ENCODE results near the gene DCST2. TPM values are rescaled to one million over a fixed set of nuclear protein-coding genes. Genes with fewer than 3 reads are reported as not detected.

DCST2 gene
- polyA plus RNA-seq, 2 of the 4 experiments (the other 2 are of a cell fraction) = 0.23 to 1.0 TPM

DNA sequence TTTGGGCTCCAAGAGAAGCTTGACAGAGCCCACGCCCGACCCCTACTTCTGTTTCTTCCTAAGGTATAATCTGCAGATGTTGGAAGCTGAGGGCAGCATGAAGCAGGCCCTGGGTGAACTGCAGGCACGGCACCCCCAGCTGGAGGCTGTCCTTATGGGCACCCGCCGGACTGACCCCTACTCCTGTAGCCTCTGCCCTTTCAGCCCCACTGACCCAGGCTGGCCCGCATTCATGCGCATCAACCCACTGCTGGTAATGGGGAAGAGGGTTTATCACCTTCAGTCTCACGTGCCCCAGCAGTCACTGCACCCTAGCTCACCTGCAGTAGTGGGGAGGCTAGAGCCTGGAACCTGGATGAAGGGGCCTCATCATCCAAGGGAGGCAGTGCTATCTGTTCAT, 43.3 kb downstream of the DCST2 start (continued):
- TF ChIP-seq TFCP2L1 (CRISPR knock-in tag; IDR thresholded peaks at IDR 0.05) = no peak
- TF ChIP-seq, protein P1, sequence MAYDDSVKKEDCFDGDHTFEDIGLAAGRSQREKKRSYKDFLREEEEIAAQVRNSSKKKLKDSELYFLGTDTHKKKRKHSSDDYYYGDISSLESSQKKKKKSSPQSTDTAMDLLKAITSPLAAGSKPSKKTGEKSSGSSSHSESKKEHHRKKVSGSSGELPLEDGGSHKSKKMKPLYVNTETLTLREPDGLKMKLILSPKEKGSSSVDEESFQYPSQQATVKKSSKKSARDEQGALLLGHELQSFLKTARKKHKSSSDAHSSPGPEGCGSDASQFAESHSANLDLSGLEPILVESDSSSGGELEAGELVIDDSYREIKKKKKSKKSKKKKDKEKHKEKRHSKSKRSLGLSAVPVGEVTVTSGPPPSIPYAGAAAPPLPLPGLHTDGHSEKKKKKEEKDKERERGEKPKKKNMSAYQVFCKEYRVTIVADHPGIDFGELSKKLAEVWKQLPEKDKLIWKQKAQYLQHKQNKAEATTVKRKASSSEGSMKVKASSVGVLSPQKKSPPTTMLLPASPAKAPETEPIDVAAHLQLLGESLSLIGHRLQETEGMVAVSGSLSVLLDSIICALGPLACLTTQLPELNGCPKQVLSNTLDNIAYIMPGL (CRISPR knock-in tag; IDR thresholded peaks at IDR 0.05; ENCODE audit: borderline replicate concordance) = no peak
- TF ChIP-seq MYC (IDR thresholded peaks at IDR 0.05; ENCODE audit: borderline replicate concordance, low read length) = no peak
- TF ChIP-seq, protein P2, sequence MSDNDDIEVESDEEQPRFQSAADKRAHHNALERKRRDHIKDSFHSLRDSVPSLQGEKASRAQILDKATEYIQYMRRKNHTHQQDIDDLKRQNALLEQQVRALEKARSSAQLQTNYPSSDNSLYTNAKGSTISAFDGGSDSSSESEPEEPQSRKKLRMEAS (IDR thresholded peaks at IDR 0.05) = no peak
- TF ChIP-seq BHLHE40 (IDR thresholded peaks at IDR 0.05; ENCODE audit: low read depth, low read length) = no peak
- TF ChIP-seq ZC3H11A (IDR thresholded peaks at IDR 0.05) = no peak

DNA sequence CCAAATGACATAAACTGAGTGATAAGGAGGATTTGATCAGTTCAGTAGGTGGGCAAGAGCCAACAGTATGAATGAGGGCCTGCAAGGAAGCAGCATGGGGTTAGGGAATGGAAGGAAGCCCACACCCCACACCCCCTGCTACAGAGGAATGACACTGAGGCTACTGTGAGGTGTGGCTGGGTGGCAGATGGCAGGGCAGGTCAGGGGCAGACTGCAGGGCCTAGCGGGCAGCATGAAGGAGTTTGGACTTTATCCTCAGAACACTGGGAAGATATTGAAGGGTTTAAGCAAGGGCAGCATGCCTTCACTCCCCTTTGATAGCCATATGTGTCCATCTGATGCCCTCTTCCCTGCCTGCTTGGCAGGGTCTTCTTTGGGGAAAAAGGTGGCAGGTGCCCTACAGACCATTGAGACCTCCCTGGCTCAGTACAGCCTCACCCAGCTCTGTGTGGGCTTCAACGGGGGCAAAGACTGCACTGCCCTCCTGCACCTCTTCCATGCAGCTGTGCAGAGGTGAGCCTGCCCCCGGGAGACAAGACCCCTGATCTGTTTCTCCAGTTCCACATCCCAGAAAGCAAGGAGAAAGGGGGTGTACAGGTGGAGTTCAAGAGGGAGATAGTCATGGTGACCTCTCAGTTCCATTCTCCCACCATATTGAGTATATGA, 44.3 kb downstream of the DCST2 start:
- ATAC-seq (no peak), FAIRE-seq (no peak), DNase-seq (ENCODE audit: low read depth in 1 of 2, low spot score in 1 of 2) (no peak)
- H3K4me1 ChIP-seq = peaks cover 30% of the 10 kb centered on the region; the same call in 2 of the 3 replicates
- TF ChIP-seq RARB (CRISPR knock-in tag; IDR thresholded peaks at IDR 0.05) (no peak), CBX2 (IDR thresholded peaks at IDR 0.05; ENCODE audit: borderline replicate concordance, low read depth) (no peak), HDAC2 (IDR thresholded peaks at IDR 0.05) (no peak), POLR2A (IDR thresholded peaks at IDR 0.05; ENCODE audit: low read length) (no peak), HEYL (CRISPR knock-in tag; IDR thresholded peaks at IDR 0.05) (no peak), ESRRA (IDR thresholded peaks at IDR 0.05; ENCODE audit: borderline replicate concordance, low read length) (no peak), KDM1A (IDR thresholded peaks at IDR 0.05; ENCODE audit: low read depth) (no peak), FOSL2 (IDR thresholded peaks at IDR 0.05) (no peak), FOSL2 (CRISPR knock-in tag; IDR thresholded peaks at IDR 0.05) (no peak), NPAS2 (CRISPR knock-in tag; IDR thresholded peaks at IDR 0.05; ENCODE audit: borderline replicate concordance) (no peak), SREBF2 (IDR thresholded peaks at IDR 0.05) (no peak), GATA3 (IDR thresholded peaks at IDR 0.05; ENCODE audit: borderline replicate concordance) (no peak), MYC (IDR thresholded peaks at IDR 0.05; ENCODE audit: borderline replicate concordance, low read length) (no peak), RAD21 (conservative IDR thresholded peaks at IDR 0.05 in 1 of 2, IDR thresholded peaks at IDR 0.05 in 1 of 2) (no peak), EHF (CRISPR knock-in tag; IDR thresholded peaks at IDR 0.05) (no peak), HOXA7 (CRISPR knock-in tag; IDR thresholded peaks at IDR 0.05) (no peak), JUNB (IDR thresholded peaks at IDR 0.05) (no peak)
- TF ChIP-seq, protein P3, sequence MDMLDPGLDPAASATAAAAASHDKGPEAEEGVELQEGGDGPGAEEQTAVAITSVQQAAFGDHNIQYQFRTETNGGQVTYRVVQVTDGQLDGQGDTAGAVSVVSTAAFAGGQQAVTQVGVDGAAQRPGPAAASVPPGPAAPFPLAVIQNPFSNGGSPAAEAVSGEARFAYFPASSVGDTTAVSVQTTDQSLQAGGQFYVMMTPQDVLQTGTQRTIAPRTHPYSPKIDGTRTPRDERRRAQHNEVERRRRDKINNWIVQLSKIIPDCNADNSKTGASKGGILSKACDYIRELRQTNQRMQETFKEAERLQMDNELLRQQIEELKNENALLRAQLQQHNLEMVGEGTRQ (IDR thresholded peaks at IDR 0.05) = no peak
- TF ChIP-seq, protein P4, sequence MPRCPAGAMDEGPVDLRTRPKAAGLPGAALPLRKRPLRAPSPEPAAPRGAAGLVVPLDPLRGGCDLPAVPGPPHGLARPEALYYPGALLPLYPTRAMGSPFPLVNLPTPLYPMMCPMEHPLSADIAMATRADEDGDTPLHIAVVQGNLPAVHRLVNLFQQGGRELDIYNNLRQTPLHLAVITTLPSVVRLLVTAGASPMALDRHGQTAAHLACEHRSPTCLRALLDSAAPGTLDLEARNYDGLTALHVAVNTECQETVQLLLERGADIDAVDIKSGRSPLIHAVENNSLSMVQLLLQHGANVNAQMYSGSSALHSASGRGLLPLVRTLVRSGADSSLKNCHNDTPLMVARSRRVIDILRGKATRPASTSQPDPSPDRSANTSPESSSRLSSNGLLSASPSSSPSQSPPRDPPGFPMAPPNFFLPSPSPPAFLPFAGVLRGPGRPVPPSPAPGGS (IDR thresholded peaks at IDR 0.05) = no peak
- TF ChIP-seq, protein P5, sequence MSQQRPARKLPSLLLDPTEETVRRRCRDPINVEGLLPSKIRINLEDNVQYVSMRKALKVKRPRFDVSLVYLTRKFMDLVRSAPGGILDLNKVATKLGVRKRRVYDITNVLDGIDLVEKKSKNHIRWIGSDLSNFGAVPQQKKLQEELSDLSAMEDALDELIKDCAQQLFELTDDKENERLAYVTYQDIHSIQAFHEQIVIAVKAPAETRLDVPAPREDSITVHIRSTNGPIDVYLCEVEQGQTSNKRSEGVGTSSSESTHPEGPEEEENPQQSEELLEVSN (IDR thresholded peaks at IDR 0.05; ENCODE audit: borderline replicate concordance, low read depth) = no peak
- no peak overlapping the region for H3K27ac ChIP-seq
- H3K4me3 ChIP-seq = no peak overlapping the region
- H3K4me2 ChIP-seq = no peak overlapping the region
- POLR2A ChIA-PET = no interaction called here
- 93% methylated on average over 2 of the region's 3 CpGs for WGBS (ENCODE audit: missing lambda C conversion rate)
- CTCF ChIA-PET = no interaction called here
- H3K9me3 ChIP-seq = no peaks in the 10 kb centered on the region

Data from A549 (cell line).